ENCODE measurements around the gene SERINC5. TPM values are rescaled to one million over a fixed set of nuclear protein-coding genes. Genes with fewer than 3 reads are reported as not detected.

The SERINC5 gene
- total RNA-seq, 2 experiments from 2014 or later = 115 to 123 TPM

DNA sequence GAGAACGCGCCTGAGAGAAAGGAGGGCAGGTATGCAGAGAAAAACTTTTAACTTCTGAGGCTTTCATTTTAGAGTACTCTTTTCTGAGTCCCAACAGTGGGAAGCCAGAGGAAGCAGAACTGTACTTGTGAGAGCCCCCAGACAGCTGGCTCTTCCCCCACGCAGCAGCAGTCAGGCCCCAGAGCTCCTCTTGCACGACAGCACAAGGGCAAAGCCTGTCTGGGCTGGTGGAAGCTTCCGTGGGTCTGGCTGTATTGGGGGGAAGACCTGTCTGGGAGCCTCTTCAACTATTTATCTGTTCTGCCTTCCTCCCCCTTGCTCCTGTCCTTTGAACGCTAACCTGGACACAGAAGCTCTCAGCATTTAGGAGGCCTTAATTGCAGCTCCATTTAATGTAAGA, 152.5 kb downstream of the SERINC5 start:
- no peak overlapping the region for H3K4me3 Mint-ChIP-seq
- TF ChIP-seq CTCF (IDR thresholded peaks at IDR 0.05) = no peak
- Histone ChIP-seq H3K36me3 (ENCODE audit: insufficient read depth, low read length) (peaks cover 3% of the 10 kb centered on the region), H3K4me3 (ENCODE audit: low read length) (no peak overlapping the region), H3K9me3 (ENCODE audit: control insufficient read depth in 1 of 2, insufficient read depth in 1 of 2, low read length in 2 of 2) (no peaks in the 10 kb centered on the region), H3K4me1 (ENCODE audit: insufficient read depth, low read length) (peaks cover 3% of the 10 kb centered on the region), H3K27me3 (ENCODE audit: control insufficient read depth in 1 of 2, insufficient read depth in 2 of 2, low read length in 2 of 2) (no peaks in the 10 kb centered on the region), H3K27ac (ENCODE audit: low read depth in 1 of 2, low read length in 2 of 2) (no peak overlapping the region)
- ChIA-PET CTCF (no interaction called here), POLR2A (interaction anchor here (0.9 to 3.6 kb wide), 5 partner anchors 12 to 33 kb away, joined by 3 to 13 read pairs (median 3); no protein-coding TSS in a partner anchor)
- H3K27me3 Mint-ChIP-seq = no peaks in the 10 kb centered on the region
- no peaks in the 10 kb centered on the region for H3K9me3 Mint-ChIP-seq
- peaks cover 54% of the 10 kb centered on the region for H3K4me1 Mint-ChIP-seq (ENCODE audit: low read depth)
- no peaks in the 10 kb centered on the region for H3K36me3 Mint-ChIP-seq (ENCODE audit: low read depth)
- intact Hi-C loops (cut with DNase I, micrococcal nuclease) = no loop called here
- ATAC-seq (ENCODE audit: poor library complexity) (no peak), DNase-seq (no peak)
- H3K27ac Mint-ChIP-seq = peak overlapping the region; percentile 41

DNA sequence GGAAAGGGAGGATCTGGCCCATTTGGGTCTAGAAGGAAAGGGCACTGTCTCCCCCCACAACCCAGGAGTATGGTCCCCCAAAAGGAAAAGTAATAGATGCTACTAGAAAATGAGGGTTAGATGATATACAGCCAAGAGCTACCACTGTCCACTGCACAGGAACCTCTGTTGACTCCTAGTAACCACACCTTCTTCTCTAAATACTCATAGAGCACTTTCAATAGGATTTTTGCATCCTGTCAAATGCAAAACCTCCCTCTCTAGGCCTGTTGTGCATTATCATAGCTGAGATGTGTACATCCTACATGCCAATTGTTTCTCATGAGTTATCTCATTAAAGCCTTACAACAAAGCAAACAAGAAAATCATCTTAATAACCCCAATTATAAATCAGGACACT, 153.9 kb downstream of the SERINC5 start:
- H3K4me3 Mint-ChIP-seq = no peak overlapping the region
- TF ChIP-seq CTCF (IDR thresholded peaks at IDR 0.05) = no peak
- H3K27ac ChIP-seq (ENCODE audit: low read depth in 1 of 2, low read length in 2 of 2) = no peak overlapping the region
- H3K27ac Mint-ChIP-seq = no peak overlapping the region
- H3K27me3 ChIP-seq (ENCODE audit: control insufficient read depth in 1 of 2, insufficient read depth in 2 of 2, low read length in 2 of 2) = no peaks in the 10 kb centered on the region
- peaks cover 3% of the 10 kb centered on the region for H3K4me1 ChIP-seq (ENCODE audit: insufficient read depth, low read length)
- no peaks in the 10 kb centered on the region for H3K27me3 Mint-ChIP-seq
- intact Hi-C loops (cut with DNase I, micrococcal nuclease) = no loop called here
- H3K4me1 Mint-ChIP-seq (ENCODE audit: low read depth) = peaks cover 55% of the 10 kb centered on the region
- H3K36me3 ChIP-seq (ENCODE audit: insufficient read depth, low read length) = peaks cover 6% of the 10 kb centered on the region
- CTCF ChIA-PET = interaction anchor here (1.7 to 2.1 kb wide), 2 partner anchors 8 to 10 kb away, joined by 5 to 6 read pairs; no protein-coding TSS in a partner anchor
- POLR2A ChIA-PET = no interaction called here
- no peak overlapping the region for H3K4me3 ChIP-seq (ENCODE audit: low read length)
- H3K36me3 Mint-ChIP-seq (ENCODE audit: low read depth) = no peaks in the 10 kb centered on the region
- H3K9me3 Mint-ChIP-seq = no peaks in the 10 kb centered on the region
- ATAC-seq (ENCODE audit: poor library complexity) (no peak), DNase-seq (no peak)
- H3K9me3 ChIP-seq (ENCODE audit: control insufficient read depth in 1 of 2, insufficient read depth in 1 of 2, low read length in 2 of 2) = no peaks in the 10 kb centered on the region

- DNase-seq = no peak
- Mint-ChIP-seq H3K36me3 (ENCODE audit: low read depth) (peaks cover 5% of the 10 kb centered on the region), H3K4me3 (no peak overlapping the region), H3K27me3 (no peaks in the 10 kb centered on the region), H3K9me3 (no peaks in the 10 kb centered on the region), H3K27ac (peak overlapping the region; percentile 55), H3K4me1 (ENCODE audit: low read depth) (peaks cover 35% of the 10 kb centered on the region)
- ATAC-seq (ENCODE audit: poor library complexity) = no peak
- ChIA-PET POLR2A (no interaction called here), CTCF (interaction anchor here (2.6 kb wide), 1 partner anchor 14 kb away, joined by 8 read pairs; no protein-coding TSS in a partner anchor)
- Histone ChIP-seq H3K27ac (ENCODE audit: low read depth in 1 of 2, low read length in 2 of 2) (no peak overlapping the region), H3K36me3 (ENCODE audit: insufficient read depth, low read length) (peaks cover 9% of the 10 kb centered on the region), H3K9me3 (ENCODE audit: control insufficient read depth in 1 of 2, insufficient read depth in 1 of 2, low read length in 2 of 2) (no peaks in the 10 kb centered on the region), H3K4me3 (ENCODE audit: low read length) (no peak overlapping the region), H3K4me1 (ENCODE audit: insufficient read depth, low read length) (peaks cover 14% of the 10 kb centered on the region), H3K27me3 (ENCODE audit: control insufficient read depth in 1 of 2, insufficient read depth in 2 of 2, low read length in 2 of 2) (no peaks in the 10 kb centered on the region)
- no peak for TF ChIP-seq CTCF (IDR thresholded peaks at IDR 0.05)
- intact Hi-C loops (cut with DNase I, micrococcal nuclease) = no loop called here
These were observed 158.4 kb downstream of the SERINC5 start for GRCh38 chr5:80097451-80097850.

All from CD4-positive, alpha-beta T cell (primary cell).